H1 (cell line): ENCODE results near the gene S100A4. TPM values are rescaled to one million over a fixed set of nuclear protein-coding genes. Genes with fewer than 3 reads are reported as not detected.

Source experiments
- CTCF ChIA-PET: fragments of 300-600 bp; sonication (Branson Sonifier 250); formaldehyde crosslinking; loops from one replicate; lab custom pipeline; 2021; ENCODE audit not compliant: partially characterized antibody; lab: Charles Lee
- POLR2A ChIA-PET: fragments of 300-600 bp; sonication (Branson Sonifier 250); formaldehyde crosslinking; loops from one replicate; lab custom pipeline; 2021; ENCODE audit warnings: inconsistent platforms; ENCODE audit not compliant: partially characterized antibody; lab: Charles Lee
- DNase-seq, 2 experiments: peaks; one replicate each; pipeline versions ENCODE4 v3.0.0 to v3.0.0-alpha.2; 2010 to 2022; ENCODE audit warnings: low spot score in 2 of 2, low read depth in 1 of 2, mixed read lengths in 1 of 2
- FAIRE-seq: peaks from 2 replicates; lab custom pipeline; 2011; peaks lifted over from hg19 to GRCh38; lab: Jason Lieb, UNC
- H2AFZ ChIP-seq: 2 replicates; pipeline ENCODE4 v1.8.1; 2012; ENCODE audit warnings: low read length, inconsistent platforms
- H2AK5ac ChIP-seq: 2 replicates; pipeline ENCODE4 v1.6.1; 2013; ENCODE audit warnings: low read depth, low read length
- H2BK120ac ChIP-seq: replicated peaks from 2 replicates; pipeline ENCODE3; 2013; ENCODE audit warnings: low read depth, low read length, inconsistent platforms
- H2BK12ac ChIP-seq: 2 replicates; pipeline ENCODE4 v1.6.1; 2013; ENCODE audit warnings: low read depth, low read length
- H2BK15ac ChIP-seq: 2 replicates; pipeline ENCODE4 v1.6.1; 2013; ENCODE audit warnings: low read length
- H2BK20ac ChIP-seq: 2 replicates; pipeline ENCODE4 v1.6.1; 2013; ENCODE audit warnings: low read length
- H2BK5ac ChIP-seq: 2 replicates; pipeline ENCODE4 v1.6.1; 2013; ENCODE audit warnings: low read depth, low read length
- H3K14ac ChIP-seq: 2 replicates; pipeline ENCODE4 v1.6.1; 2013; ENCODE audit warnings: inconsistent platforms; ENCODE audit not compliant: insufficient read length
- H3K18ac ChIP-seq: 2 replicates; pipeline ENCODE4 v1.6.1; 2013; ENCODE audit warnings: low read length; ENCODE audit errors: extremely low read depth
- H3K23ac ChIP-seq: 2 replicates; pipeline ENCODE4 v1.6.1; 2013; ENCODE audit warnings: inconsistent platforms; ENCODE audit not compliant: insufficient read length
- H3K23me2 ChIP-seq: 2 replicates; pipeline ENCODE4 v1.6.1; 2013; ENCODE audit warnings: low read depth, low read length
- H3K27ac ChIP-seq: 2 replicates; pipeline ENCODE4 v1.6.1; 2011; ENCODE audit warnings: low read depth, low read length, inconsistent platforms
- H3K27me3 ChIP-seq, 4 experiments: replicated peaks in 1 of 4; 1 replicate in 1 of 4; 2 replicates in 3 of 4; pipeline versions ENCODE4 v1.6.1 to v1.8.1; 2011 to 2013; ENCODE audit warnings: low read length in 3 of 4, mild to moderate bottlenecking in 3 of 4, inconsistent platforms in 2 of 4, mixed read lengths in 2 of 4, moderate library complexity in 1 of 4; ENCODE audit not compliant: control insufficient read depth in 3 of 4, insufficient read depth in 3 of 4; ENCODE audit errors: extremely low read depth in 1 of 4
- H3K36me3 ChIP-seq, 4 experiments: 2 replicates each; pipeline versions ENCODE4 v1.6.1 to v1.8.1; 2011 to 2013; ENCODE audit warnings: mild to moderate bottlenecking in 4 of 4, low read length in 3 of 4, moderate library complexity in 2 of 4, control low read depth in 1 of 4, inconsistent platforms in 1 of 4; ENCODE audit not compliant: insufficient read depth in 4 of 4, control insufficient read depth in 2 of 4
- H3K4ac ChIP-seq: replicated peaks from 2 replicates; pipeline ENCODE3; 2013; ENCODE audit warnings: low read length, low read depth, mixed read lengths, inconsistent platforms; ENCODE audit not compliant: insufficient read length
- H3K4me1 ChIP-seq, 4 experiments: replicated peaks in 1 of 4; 1 replicate in 1 of 4; 2 replicates in 3 of 4; pipeline versions ENCODE4 v1.6.1 to v1.8.1; 2011 to 2013; ENCODE audit warnings: low read length in 3 of 4, inconsistent platforms in 2 of 4, mixed read lengths in 1 of 4; ENCODE audit not compliant: insufficient read depth in 4 of 4, control insufficient read depth in 3 of 4
- H3K4me2 ChIP-seq, 2 experiments: 2 replicates each; pipeline versions ENCODE4 v1.6.1 to v1.8.1; 2011 to 2013; ENCODE audit warnings: low read depth in 2 of 2, low read length in 2 of 2, control low read depth in 1 of 2, inconsistent platforms in 1 of 2, mild to moderate bottlenecking in 1 of 2; ENCODE audit not compliant: insufficient read depth in 1 of 2
- H3K4me3 ChIP-seq, 4 experiments: fragments of 200-600, 300-600 bp in 1 of 4; sonication (generic), shearing (Covaris generic), sonication (Bioruptor Twin) in 1 of 4; 2 replicates each; pipeline versions ENCODE4 v1.5.1 to v1.8.1; 2011 to 2016; ENCODE audit warnings: low read length in 4 of 4, low read depth in 3 of 4, control low read depth in 2 of 4, inconsistent platforms in 2 of 4, mild to moderate bottlenecking in 2 of 4, mixed read lengths in 1 of 4, moderate library complexity in 1 of 4; ENCODE audit not compliant: insufficient read depth in 2 of 4; ENCODE audit errors: extremely low read depth in 1 of 4
- H3K56ac ChIP-seq: replicated peaks from 2 replicates; pipeline ENCODE3; 2013; ENCODE audit warnings: low read depth, mild to moderate bottlenecking, mixed read lengths, low read length, inconsistent platforms; ENCODE audit not compliant: insufficient read length
- H3K79me1 ChIP-seq: 2 replicates; pipeline ENCODE4 v1.6.1; 2013; ENCODE audit warnings: low read depth, low read length, control low read depth
- H3K79me2 ChIP-seq, 2 experiments: 2 replicates each; pipeline versions ENCODE4 v1.6.1 to v1.8.1; 2012 to 2013; ENCODE audit warnings: low read length in 2 of 2, mild to moderate bottlenecking in 2 of 2, inconsistent platforms in 1 of 2; ENCODE audit not compliant: insufficient read depth in 2 of 2, control insufficient read depth in 1 of 2
- H3K9ac ChIP-seq, 4 experiments: replicated peaks in 1 of 4; 1 replicate in 1 of 4; 2 replicates in 3 of 4; pipeline versions ENCODE4 v1.6.1 to v1.8.1; 2011 to 2013; ENCODE audit warnings: low read depth in 3 of 4, low read length in 3 of 4, control low read depth in 2 of 4, mild to moderate bottlenecking in 2 of 4, moderate library complexity in 2 of 4, inconsistent platforms in 1 of 4; ENCODE audit errors: extremely low read depth in 1 of 4
- H3K9me3 ChIP-seq, 2 experiments: 2 replicates each; pipeline versions ENCODE4 v1.6.1 to v1.8.1; 2012 to 2013; ENCODE audit warnings: mild to moderate bottlenecking in 2 of 2, moderate library complexity in 2 of 2, control low read depth in 1 of 2, inconsistent platforms in 1 of 2, low read depth in 1 of 2, low read length in 1 of 2, mixed read lengths in 1 of 2; ENCODE audit not compliant: insufficient read depth in 2 of 2
- H4K20me1 ChIP-seq, 2 experiments: replicated peaks in 1 of 2; 2 replicates each; pipeline versions ENCODE3 to v1.8.1; 2011 to 2013; ENCODE audit warnings: inconsistent platforms in 2 of 2, low read length in 2 of 2, mild to moderate bottlenecking in 1 of 2; ENCODE audit not compliant: insufficient read depth in 2 of 2, control insufficient read depth in 1 of 2
- H4K5ac ChIP-seq: 2 replicates; pipeline ENCODE4 v1.6.1; 2013; ENCODE audit warnings: low read length, low read depth, mixed read lengths, inconsistent platforms; ENCODE audit not compliant: insufficient read length
- H4K8ac ChIP-seq: 2 replicates; pipeline ENCODE4 v1.8.0; 2013; ENCODE audit warnings: mild to moderate bottlenecking, moderate library complexity, low read length, inconsistent platforms; ENCODE audit not compliant: insufficient read depth; ENCODE audit errors: extremely low read depth
- H4K91ac ChIP-seq: replicated peaks from 2 replicates; pipeline ENCODE3; 2013; ENCODE audit warnings: low read length, mixed read lengths, inconsistent platforms; ENCODE audit not compliant: insufficient read length
- GABPA ChIP-seq: IDR thresholded peaks from 2 replicates; pipeline ENCODE4 v1.6.1; 2011; ENCODE audit warnings: mild to moderate bottlenecking, low read length, moderate library complexity, borderline replicate concordance; ENCODE audit not compliant: insufficient read depth
- KDM5A ChIP-seq: fragments of 200-600 bp; IDR thresholded peaks from 2 replicates; pipeline ENCODE4 v1.7.1; 2012; ENCODE audit warnings: mild to moderate bottlenecking, low read length, inconsistent platforms, mixed read lengths
- RBBP5 ChIP-seq: IDR thresholded peaks from 2 replicates; pipeline ENCODE4 v1.7.1; 2012; ENCODE audit warnings: low read depth, mild to moderate bottlenecking, inconsistent platforms, low read length, moderate library complexity, borderline replicate concordance
- SIN3A ChIP-seq, 2 experiments: IDR thresholded peaks in 1 of 2; conservative IDR thresholded peaks in 1 of 2; 2 replicates each; pipeline ENCODE4 v1.6.1; 2011 to 2012; ENCODE audit warnings: low read length in 2 of 2, improper control_type of control experiment in 1 of 2, low read depth in 1 of 2, mild to moderate bottlenecking in 1 of 2
- SP1 ChIP-seq: IDR thresholded peaks from 2 replicates; pipeline ENCODE4 v1.6.1; 2011; ENCODE audit warnings: low read depth, low read length
- WGBS, 2 experiments: shearing (Covaris generic) in 1 of 2; methylation state at CpG; one replicate each; pipeline versions ENCODE4 v1.1.6 to v1.1.7; 2013 to 2015; ENCODE audit warnings: low lambda C conversion rate in 2 of 2, mixed read lengths in 2 of 2, inconsistent platforms in 1 of 2, low coverage in 1 of 2, missing lambda C conversion rate in 1 of 2; ENCODE audit not compliant: insufficient replicate concordance in 2 of 2, insufficient coverage in 1 of 2, insufficient read length in 1 of 2; ENCODE audit errors: extremely low coverage in 1 of 2, missing lambda C conversion rate in 1 of 2; 5-methylcytosine and 5-hydroxymethylcytosine counted together
- polyA plus RNA-seq, 7 experiments: library from polyadenylated mRNA; depleted of rRNA in 3 of 7; stranded (reverse) in 5 of 7; unstranded in 2 of 7; fragments of >200 nt in 5 of 7; fragments of 200-250 nt in 2 of 7; gene quantifications; 1 replicate in 5 of 7; 2 replicates in 1 of 7; 4 replicates in 1 of 7; pipeline versions ENCODE4 v1.2.1 to v1.2.3, GENCODE V29; 2011 to 2013; ENCODE audit warnings: missing spikeins in 2 of 7, mixed read lengths in 2 of 7
- total RNA-seq: library from RNA; stranded (reverse); fragmentation: NEBNext Ultra II Directional; extraction: Animal tissue kit (Norgen Biotek cat#: 25700); gene quantifications from 2 replicates; pipeline ENCODE4 v1.2.1, GENCODE V29; 2021

The S100A4 gene
- total and polyA plus RNA-seq, 2 of the 8 experiments (the other 6 are each of a cell fraction or from before 2014, with no cell fraction given), result 36.3 to 85.4 TPM

- Histone ChIP-seq H3K4me1 (peaks cover 15 to 38% (median 24%) of the 10 kb centered on the region in 4 experiments), H3K4me2 (peak overlapping the region in 1 of 2 experiments; percentile 60; a peak in 1 of 4 replicates), H3K79me1 (no peaks in the 10 kb centered on the region), H3K18ac (no peak overlapping the region), H4K91ac (no peak overlapping the region), H3K23me2 (peaks cover 2% of the 10 kb centered on the region), H3K14ac (no peak overlapping the region), H3K27me3 (peaks cover 0 to 19% (median 6%) of the 10 kb centered on the region in 4 experiments; a peak in 5 of 7 replicates), H2AK5ac (peak overlapping the region; percentile 3; the same call in 1 of the 2 replicates), H3K4me3 (no peak overlapping the region), H3K36me3 (no peaks in the 10 kb centered on the region), H4K8ac (no peak overlapping the region), H3K23ac (no peak overlapping the region), H2BK15ac (no peak overlapping the region), H3K79me2 (no peaks in the 10 kb centered on the region), H3K27ac (no peak overlapping the region), H2BK120ac (no peak overlapping the region), H4K20me1 (no peaks in the 10 kb centered on the region), H2BK20ac (no peak overlapping the region), H2AFZ (no peak overlapping the region), H3K9ac (no peak overlapping the region), H2BK5ac (no peak overlapping the region), H3K4ac (no peak overlapping the region), H3K9me3 (no peaks in the 10 kb centered on the region), H3K56ac (no peak overlapping the region), H2BK12ac (0 out of 2 replicates have a peak overlapping the region, but pooled peaks have one; percentile 23), H4K5ac (no peak overlapping the region)
- ChIA-PET POLR2A (interaction anchor here (1.0 to 3.3 kb wide), 7 partner anchors 11 to 128 kb away, joined by 3 to 17 read pairs (median 8); partner anchors contain the start of genes CHTOP and S100A13), CTCF (interaction anchor here (0.9 to 10.2 kb wide), 25 partner anchors 9 to 182 kb away, joined by 3 to 165 read pairs (median 9); partner anchors contain the start of genes S100A1, S100A13, S100A14 and S100A16)
- WGBS, 2 experiments, result 84% methylated on average over 7 of the region's 7 CpGs; no CpG with 5 or more reads in 1 of the 2 experiments
- DNase-seq (no peak), FAIRE-seq (no peak)
- TF ChIP-seq SP1 (peak; percentile 46; the same call in 1 of the 2 replicates), SIN3A (conservative IDR thresholded peaks at IDR 0.05 in 1 of 2, IDR thresholded peaks at IDR 0.05 in 1 of 2; ENCODE audit: low read depth in 1 of 2, low read length in 2 of 2) (peak in 1 of 2 experiments; percentile 48; a peak in 1 of 4 replicates), GABPA (no peak), KDM5A (no peak), RBBP5 (no peak)
These were observed 11.2 kb downstream of the S100A4 start for GRCh38 chr1:153534226-153534924.
